ENCODE measurements around the gene INPP5B.
A peak's percentile ranks its signal among the peaks of the same experiment; 100 is the strongest.
"Not testable (repeated sequence)": the region's sequence is repeated elsewhere in the genome, so short reads cannot be mapped to it uniquely, and the experiment has no call there.

INPP5B gene

DNA sequence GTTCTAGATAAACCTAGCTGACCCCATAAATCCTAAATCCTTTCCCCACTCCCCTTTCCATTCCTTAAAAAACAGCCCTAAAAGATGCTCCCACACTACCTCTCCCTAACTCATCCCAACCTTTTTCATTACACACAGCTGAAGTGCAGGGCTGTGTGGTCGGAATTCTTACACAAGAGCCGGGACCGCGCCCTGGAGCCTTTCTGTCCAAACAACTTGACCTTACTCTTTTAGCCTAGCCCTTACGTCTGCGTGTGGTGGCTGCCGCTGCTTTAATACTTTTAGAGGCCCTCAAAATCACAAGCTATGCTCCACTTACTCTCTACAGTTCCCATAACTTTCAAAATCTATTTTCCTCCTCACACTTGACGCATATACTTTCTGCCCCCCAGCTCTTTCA is 36.0 kb downstream of the INPP5B start:
- DNase-seq = not testable (repeated sequence)

GRCh38 chr1:37908531-37908930 is 38.3 kb downstream of the INPP5B start:
- not testable (repeated sequence) for DNase-seq

- DNase-seq = not testable (repeated sequence)
Observed at GRCh38 chr1:37907416-37908125, 39.3 kb downstream of the INPP5B start.

- DNase-seq = not testable (repeated sequence)
Observed at GRCh38 chr1:37906591-37906990, 40.3 kb downstream of the INPP5B start.

DNA sequence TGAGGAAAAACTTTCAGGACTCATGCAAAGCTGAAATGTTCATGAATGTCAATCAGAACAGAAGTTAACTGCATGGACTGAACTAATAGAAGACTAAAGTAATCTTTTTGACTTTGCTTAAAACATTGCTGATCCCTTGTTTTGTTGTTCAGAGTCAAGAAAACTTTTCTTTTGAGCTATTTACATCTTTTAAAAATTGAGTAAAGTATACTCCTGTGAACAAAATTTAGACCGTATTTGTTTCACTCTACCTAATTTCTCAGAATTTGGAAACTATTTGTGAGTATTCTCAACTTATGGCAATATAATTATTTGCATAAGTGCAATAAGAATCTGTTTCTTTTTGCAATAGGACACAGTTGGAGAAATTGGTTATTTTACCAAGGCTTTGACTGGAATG is 41.1 kb downstream of the INPP5B start:
- DNase-seq = no peak

DNA sequence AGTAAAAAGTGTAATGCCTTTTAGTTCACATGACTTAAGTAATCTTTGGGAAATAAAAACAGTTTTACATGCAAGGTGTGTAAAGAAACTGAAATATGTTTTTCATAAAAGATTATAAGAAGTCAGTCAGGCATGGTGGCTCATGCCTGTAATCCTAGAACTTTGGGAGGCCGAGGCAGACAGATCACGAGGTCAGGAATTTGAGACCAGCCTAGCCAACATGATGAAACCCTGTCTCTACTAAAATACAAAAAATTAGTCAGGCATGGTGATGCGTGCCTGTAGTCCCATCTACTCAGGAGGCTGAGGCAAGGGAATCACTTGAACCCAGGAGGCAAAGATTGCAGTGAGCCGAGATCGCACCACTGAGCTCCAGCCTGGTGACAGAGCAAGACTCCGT is 42.9 kb downstream of the INPP5B start:
- not testable (repeated sequence) for DNase-seq

DNA sequence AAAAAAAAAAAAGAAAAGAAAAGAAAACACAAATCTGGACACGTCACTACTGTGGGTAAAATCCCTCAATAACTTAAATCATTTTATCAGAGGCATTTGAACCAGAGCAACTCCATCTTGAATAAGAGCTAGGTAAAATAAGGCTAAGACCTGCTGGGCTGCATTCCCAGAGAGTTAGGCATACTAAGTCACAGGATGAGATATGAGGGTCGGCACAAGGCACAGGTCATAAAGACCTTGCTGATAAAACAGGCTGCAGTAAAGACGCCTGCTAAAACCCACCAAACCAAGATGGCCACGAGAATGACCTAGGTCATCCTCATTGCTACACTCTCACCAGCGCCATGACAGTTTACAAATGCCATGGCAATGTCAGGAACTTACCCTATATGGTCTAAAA is 43.9 kb downstream of the INPP5B start:
- DNase-seq = no peak

DNA sequence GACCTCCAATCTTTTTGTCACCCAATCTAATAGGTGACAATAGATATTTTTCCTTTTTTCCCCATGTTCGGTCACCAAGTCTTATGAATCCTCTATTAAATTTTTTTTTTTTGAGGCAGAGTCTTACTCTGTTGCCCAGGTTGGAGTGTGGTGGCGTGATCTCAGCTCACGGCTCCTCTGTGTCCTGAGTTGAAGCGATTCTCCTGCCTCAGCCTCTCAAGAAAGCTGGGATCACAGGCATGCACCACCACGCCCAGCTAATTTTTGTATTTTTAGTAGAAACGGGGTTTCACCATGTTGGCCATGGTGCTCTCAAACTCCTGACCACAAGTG is 45.0 kb downstream of the INPP5B start:
- DNase-seq = no peak

DNA sequence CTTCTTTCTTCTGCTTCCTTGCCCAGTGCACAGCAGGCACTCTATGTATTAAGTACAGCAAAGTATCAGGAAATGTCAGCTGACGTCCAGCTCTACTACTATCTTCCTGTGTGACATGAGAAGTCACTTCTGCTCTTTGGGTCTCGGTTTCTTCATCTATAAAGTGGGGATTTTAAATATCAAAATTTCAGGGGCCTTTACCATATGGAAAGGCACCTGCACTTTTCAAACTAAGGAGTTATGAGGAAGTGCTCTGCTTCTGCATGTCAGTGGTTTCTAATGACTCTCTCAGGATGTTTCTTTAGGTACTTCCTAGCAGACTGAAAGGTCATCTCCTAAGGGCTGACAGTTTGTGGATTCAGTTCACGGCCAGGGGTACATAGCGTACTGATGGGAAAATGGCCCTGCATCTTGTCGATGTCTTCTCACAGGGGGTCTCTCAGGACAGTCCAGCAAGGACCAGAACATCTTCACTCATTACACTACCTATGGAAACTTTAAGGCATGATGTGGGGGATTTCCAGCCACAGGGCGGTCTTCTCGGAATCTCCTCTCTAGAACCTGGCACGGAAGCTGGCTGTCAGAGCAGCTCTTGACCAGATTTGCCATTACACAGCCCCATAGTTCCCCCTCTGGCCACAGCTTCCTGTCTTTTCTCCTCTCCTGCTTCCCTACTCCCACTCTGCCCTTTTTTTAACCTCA is 45.5 kb downstream of the INPP5B start:
- DNase-seq = peak; percentile 79 to 82

- not testable (repeated sequence) for DNase-seq
Observed at GRCh38 chr1:37897563-37897962, 49.3 kb downstream of the INPP5B start.

GRCh38 chr1:37893673-37894072 is 53.2 kb downstream of the INPP5B start:
- DNase-seq = peak; percentile 12 to 29

- peak in 1 of 2 donors; percentile 19 for DNase-seq
Observed at GRCh38 chr1:37892151-37893047, 54.5 kb downstream of the INPP5B start.

- DNase-seq = peak; percentile 27 to 69
Observed at GRCh38 chr1:37890378-37891014, 56.4 kb downstream of the INPP5B start.

DNA sequence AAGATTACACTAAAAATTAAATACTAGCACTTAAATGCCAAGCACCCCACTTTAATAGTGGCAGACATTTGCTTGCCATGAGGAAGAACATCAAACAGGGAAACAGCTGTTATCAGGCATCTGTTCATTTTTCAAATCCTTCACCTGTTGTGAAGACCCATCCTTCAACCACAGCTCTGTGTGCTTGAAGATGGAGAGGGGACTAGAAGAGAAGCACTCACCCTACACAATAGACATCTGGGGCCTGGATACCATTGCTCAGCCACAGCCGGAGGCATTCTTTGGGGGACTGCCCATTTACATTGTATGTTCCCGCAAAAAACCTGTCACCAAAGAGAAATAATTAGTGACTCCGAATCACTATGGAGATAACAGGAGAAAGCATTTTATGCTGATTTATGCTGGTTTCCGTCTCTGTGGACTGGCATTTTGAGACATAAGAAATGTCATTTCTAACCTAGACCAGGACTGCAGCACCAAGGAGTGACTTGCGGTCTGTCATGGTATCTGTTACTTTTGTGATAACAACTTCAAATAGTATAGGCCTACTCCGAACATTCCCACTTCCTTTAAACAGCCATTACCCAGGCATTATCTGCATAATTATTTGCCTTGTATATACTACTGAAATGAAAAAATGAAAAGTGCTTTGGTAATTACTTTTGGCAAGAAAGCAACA is 58.7 kb downstream of the INPP5B start:
- no peak for DNase-seq

DNA sequence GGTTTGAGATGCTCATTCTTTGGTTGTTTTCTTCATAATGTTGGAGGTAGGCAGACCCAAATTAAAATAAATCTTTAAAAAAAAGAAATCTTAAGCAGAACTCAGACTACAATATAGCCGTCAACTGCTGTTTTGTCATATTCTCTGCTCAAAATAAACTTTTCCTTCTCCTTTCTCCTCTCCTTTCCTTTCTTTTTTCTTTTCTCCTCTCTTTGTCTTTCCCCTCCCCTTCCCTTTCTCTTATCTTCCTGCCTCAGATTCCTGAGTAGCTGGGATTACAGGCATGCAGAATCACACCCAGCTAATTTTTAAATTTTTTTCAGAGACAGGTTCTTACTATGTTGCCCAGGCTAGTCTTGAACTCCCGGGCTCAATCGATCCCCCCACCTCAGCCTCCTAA is 62.7 kb downstream of the INPP5B start:
- no peak for DNase-seq

DNA sequence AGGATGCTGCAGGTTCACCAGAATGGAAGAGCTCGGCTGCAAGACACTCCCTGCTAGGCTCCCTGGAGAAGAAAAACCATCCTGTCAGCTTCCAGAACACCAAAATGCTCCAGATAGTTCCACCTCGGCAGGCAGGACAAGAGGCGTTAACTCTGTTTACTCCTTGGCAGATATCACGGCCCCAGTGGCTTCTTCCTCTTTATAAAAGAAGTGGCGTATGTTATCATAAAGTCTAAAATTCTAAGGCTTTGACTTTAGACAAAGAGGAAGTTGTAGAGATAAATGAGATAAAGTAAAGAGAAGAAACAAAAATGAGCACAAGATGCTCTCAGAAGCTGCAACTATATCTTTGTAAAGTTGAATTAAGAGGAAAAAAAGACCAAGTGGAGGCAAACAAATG is 63.2 kb downstream of the INPP5B start:
- peak in 1 of 2 donors; percentile 11 for DNase-seq

DNA sequence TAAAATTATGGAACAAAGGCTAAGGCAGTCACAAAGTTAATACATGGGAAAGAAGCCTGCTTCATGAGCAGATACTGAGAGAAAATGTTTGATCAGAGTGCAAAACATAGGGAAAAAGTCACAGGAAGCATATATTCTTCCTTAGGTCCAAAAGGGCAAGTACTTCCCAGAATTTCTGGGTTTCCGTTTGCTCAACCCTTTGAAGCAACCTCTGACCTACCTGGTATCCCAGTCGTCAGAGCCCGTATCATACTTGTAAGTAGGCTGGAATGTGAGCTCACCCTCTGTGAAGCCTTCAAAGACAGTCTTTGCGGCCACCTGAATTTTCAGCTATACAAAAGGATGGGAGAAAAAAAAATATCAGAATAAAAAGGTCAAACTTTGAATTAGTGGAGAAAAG is 67.0 kb downstream of the INPP5B start:
- DNase-seq = no peak

DNA sequence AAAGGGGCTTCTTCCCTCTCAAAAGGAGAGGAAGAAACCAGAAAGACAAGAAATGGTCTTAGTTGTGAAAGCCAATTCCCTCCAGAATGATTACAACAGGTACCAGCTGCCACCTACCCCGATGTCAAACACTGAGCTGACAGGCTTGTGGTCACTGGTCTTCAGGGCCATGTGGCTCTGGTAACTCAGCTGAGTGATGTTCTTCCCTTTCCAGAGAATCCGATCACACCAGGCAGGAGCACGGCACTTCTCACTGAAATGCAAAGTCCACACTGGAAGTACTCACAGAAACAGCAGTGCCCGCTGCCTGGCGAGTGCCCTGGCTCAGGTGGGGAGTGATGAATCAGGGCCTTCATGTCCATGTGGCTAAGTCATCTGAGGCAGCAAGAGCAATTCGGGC is 68.8 kb downstream of the INPP5B start:
- DNase-seq = no peak

- DNase-seq = peak in 1 of 2 donors; percentile 41
Observed at GRCh38 chr1:37875833-37876232, 71.0 kb downstream of the INPP5B start.

GRCh38 chr1:37872692-37873091 is 74.2 kb downstream of the INPP5B start:
- no peak for DNase-seq

- no peak for DNase-seq
Observed at GRCh38 chr1:37868466-37868865, 78.4 kb downstream of the INPP5B start.

DNA sequence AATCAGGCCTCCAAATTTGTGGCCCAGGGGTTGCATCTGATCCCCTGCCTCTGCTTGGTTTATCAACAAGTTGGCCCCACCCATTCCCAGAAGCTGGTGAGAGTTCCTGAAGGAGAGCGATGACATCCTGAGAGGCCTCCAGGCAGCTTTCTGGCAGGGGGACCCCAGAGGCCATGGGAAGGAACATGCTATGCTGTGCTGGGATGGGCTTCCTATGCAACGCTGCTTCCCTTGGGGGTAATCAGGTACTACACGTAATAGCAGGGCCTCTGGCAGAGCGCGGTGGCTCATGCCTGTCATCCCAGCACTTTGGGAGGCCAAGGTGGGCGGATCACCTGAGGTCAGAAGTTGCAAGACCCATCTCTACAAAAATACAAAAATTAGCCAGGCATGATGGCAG is 79.1 kb downstream of the INPP5B start:
- DNase-seq = no peak
